Loucy (cell line): ENCODE results near the gene TSPYL2.

ENCODE experiments used
- H2AFZ ChIP-seq: fragments of 200-600 bp; sonication (generic); 2 replicates; pipeline ENCODE4 v1.6.0; 2016; ENCODE audit warnings: antibody characterized with exemption, mild to moderate bottlenecking, low read length, moderate library complexity
- H3F3A ChIP-seq: fragments of 200-600 bp; 2 replicates; pipeline ENCODE4 v1.6.0; 2016; ENCODE audit warnings: antibody characterized with exemption, low read depth, mild to moderate bottlenecking
- H3K27me3 ChIP-seq: fragments of 200-600 bp; sonication (generic); 2 replicates; pipeline ENCODE4 v1.6.1; 2014; ENCODE audit warnings: low read length, mild to moderate bottlenecking; ENCODE audit not compliant: insufficient read depth, poor library complexity, severe bottlenecking
- H3K36me3 ChIP-seq: fragments of 200-600 bp; sonication (generic); 2 replicates; pipeline ENCODE4 v1.6.1; 2016; ENCODE audit warnings: low read length; ENCODE audit not compliant: insufficient read depth
- H3K4me1 ChIP-seq: fragments of 200-600 bp; sonication (generic); 2 replicates; pipeline ENCODE4 v1.5.1; 2014; ENCODE audit warnings: low read length, mild to moderate bottlenecking; ENCODE audit not compliant: insufficient read depth, poor library complexity, severe bottlenecking
- H3K4me2 ChIP-seq: fragments of 200-600 bp; sonication (generic); 2 replicates; pipeline ENCODE4 v1.6.0; 2014; ENCODE audit warnings: antibody characterized with exemption, low read length, low read depth, mild to moderate bottlenecking; ENCODE audit not compliant: poor library complexity, severe bottlenecking
- H3K4me3 ChIP-seq: fragments of 200-600 bp; sonication (generic); 2 replicates; pipeline ENCODE4 v1.5.1; 2014; ENCODE audit warnings: low read length, mild to moderate bottlenecking, mixed read lengths; ENCODE audit not compliant: poor library complexity, severe bottlenecking
- H3K79me2 ChIP-seq: fragments of 200-600 bp; sonication (generic); 2 replicates; pipeline ENCODE4 v1.6.1; 2014; ENCODE audit warnings: low read length; ENCODE audit not compliant: insufficient read depth
- H3K9ac ChIP-seq: fragments of 200-600 bp; sonication (generic); 2 replicates; pipeline ENCODE4 v1.6.0; 2014; ENCODE audit warnings: mild to moderate bottlenecking, low read depth, low read length, moderate library complexity; ENCODE audit not compliant: poor library complexity, severe bottlenecking
- H3K9me2 ChIP-seq: fragments of 200-600 bp; sonication (generic); replicated peaks from 2 replicates; pipeline ENCODE4 v1.6.1; 2016; ENCODE audit warnings: low read depth, low read length, mixed read lengths
- H3K9me3 ChIP-seq: fragments of 200-600 bp; sonication (generic); 2 replicates; pipeline ENCODE4 v1.6.1; 2014; ENCODE audit warnings: mild to moderate bottlenecking, antibody characterized with exemption, low read length, low read depth; ENCODE audit not compliant: insufficient read depth
- H4K20me1 ChIP-seq: fragments of 200-600 bp; sonication (generic); 2 replicates; pipeline ENCODE4 v1.6.0; 2014; ENCODE audit warnings: antibody characterized with exemption, low read length, mild to moderate bottlenecking; ENCODE audit not compliant: insufficient read depth, poor library complexity, severe bottlenecking
- EZH2phosphoT487 ChIP-seq: fragments of 200-600 bp; IDR thresholded peaks from 2 replicates; pipeline ENCODE4 v1.6.1; 2018; ENCODE audit warnings: antibody characterized with exemption, mild to moderate bottlenecking, moderate library complexity, borderline replicate concordance
- TF ChIP-seq, protein P1 (sequence below): fragments of 200-600 bp; sonication (generic); conservative IDR thresholded peaks from 2 replicates; pipeline ENCODE4 v1.5.1; 2014; ENCODE audit warnings: mild to moderate bottlenecking, antibody characterized with exemption, low read length

TSPYL2 gene

DNA sequence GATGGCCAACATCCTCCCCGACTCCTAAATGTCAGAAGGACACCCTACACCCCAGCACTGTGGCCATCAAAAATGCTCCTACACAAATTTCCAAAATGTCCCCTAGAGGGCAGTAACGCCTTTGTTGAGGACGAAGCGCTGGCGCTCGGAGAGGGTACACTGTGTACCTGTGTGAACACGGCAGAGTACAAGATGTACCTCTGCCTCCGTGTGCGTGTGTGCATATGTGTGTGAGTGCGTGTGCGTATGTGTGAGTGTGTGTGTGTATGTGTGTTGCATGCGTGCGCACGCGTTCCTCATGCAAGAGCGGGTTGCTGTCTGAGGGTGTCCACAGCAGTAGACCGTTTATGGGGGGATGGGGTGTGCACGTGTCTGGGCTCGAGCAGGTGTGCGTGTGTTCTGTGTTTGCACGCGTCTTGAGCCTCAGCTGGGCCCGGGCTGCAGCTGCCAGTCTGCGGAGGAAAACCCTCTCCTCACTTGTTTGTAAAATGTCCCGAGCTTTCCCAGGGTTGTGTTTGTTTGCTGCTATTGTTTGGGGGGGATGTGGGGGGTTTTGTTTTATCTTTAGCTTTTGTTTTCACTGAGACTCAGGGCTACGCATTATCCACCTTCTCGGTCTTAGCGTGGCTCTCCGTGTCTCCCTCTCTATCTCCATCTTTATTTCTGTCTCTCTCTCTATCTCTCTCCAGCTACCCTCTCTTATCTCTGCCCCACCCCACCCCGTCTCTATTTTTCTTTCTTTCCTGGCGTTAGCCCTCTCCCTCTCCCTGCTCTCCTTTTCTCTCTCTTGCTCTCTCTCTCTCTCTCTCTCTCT is 10.4 kb upstream of the TSPYL2 start:
- H3K4me3 ChIP-seq: peak overlapping the region; percentile 80
- H3K9ac ChIP-seq: peak overlapping the region; percentile 70
- H2AFZ ChIP-seq: peak overlapping the region; percentile 82
- no peaks in the 10 kb centered on the region for H3K36me3 ChIP-seq
- TF ChIP-seq EZH2phosphoT487: no peak
- TF ChIP-seq, protein P1, sequence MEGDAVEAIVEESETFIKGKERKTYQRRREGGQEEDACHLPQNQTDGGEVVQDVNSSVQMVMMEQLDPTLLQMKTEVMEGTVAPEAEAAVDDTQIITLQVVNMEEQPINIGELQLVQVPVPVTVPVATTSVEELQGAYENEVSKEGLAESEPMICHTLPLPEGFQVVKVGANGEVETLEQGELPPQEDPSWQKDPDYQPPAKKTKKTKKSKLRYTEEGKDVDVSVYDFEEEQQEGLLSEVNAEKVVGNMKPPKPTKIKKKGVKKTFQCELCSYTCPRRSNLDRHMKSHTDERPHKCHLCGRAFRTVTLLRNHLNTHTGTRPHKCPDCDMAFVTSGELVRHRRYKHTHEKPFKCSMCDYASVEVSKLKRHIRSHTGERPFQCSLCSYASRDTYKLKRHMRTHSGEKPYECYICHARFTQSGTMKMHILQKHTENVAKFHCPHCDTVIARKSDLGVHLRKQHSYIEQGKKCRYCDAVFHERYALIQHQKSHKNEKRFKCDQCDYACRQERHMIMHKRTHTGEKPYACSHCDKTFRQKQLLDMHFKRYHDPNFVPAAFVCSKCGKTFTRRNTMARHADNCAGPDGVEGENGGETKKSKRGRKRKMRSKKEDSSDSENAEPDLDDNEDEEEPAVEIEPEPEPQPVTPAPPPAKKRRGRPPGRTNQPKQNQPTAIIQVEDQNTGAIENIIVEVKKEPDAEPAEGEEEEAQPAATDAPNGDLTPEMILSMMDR: peak; percentile 65
- H3K79me2 ChIP-seq: no peaks in the 10 kb centered on the region
- no peaks in the 10 kb centered on the region for H3K9me2 ChIP-seq
- H3K9me3 ChIP-seq: no peaks in the 10 kb centered on the region
- H3K4me2 ChIP-seq: peak overlapping the region; percentile 87
- no peaks in the 10 kb centered on the region for H3F3A ChIP-seq
- H4K20me1 ChIP-seq: no peaks in the 10 kb centered on the region
- H3K4me1 ChIP-seq: peaks cover 5% of the 10 kb centered on the region
- H3K27me3 ChIP-seq: no peaks in the 10 kb centered on the region

DNA sequence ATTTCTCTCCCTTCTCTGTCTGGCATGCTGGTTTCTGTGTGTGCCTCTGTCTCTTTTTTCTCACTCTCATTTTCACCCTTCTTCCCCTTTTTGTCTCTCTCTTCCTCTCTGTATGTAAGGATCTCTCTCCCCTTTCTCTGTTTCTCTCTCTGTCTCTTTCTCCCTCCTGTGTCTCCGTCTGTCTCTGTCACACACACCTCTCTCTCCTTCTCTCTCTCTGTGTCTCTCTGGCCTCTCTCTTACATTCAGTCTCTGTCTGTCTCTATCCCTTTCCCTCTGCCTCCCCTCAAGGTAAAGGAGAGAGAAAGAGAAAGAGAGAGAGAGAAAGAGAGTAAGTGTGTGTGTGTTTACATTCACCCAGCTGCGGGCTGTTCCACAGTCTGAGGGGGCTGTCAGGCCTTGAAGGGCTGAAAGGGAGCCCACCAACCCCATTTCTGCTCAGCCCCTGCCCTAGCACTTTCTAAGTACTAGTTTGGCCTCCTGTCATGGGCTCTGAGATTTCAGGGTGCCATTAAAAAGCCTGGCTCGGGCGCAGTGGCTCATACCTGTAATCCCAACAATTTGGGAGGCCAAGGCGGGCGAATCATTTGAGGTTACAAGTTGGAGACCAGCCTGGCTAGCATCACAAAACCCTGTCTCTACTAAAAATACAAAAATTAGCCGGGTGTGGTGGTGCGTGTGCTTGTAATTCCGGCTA is 9.6 kb upstream of the TSPYL2 start:
- H2AFZ ChIP-seq: peak overlapping the region; percentile 82
- peaks cover 5% of the 10 kb centered on the region for H3K4me1 ChIP-seq
- TF ChIP-seq EZH2phosphoT487: no peak
- TF ChIP-seq, protein P1: no peak
- peak overlapping the region; percentile 80 for H3K4me3 ChIP-seq
- H3K9me3 ChIP-seq: no peaks in the 10 kb centered on the region
- H3F3A ChIP-seq: no peaks in the 10 kb centered on the region
- peak overlapping the region; percentile 70 for H3K9ac ChIP-seq
- H3K4me2 ChIP-seq: peak overlapping the region; percentile 87
- H3K9me2 ChIP-seq: no peaks in the 10 kb centered on the region
- no peaks in the 10 kb centered on the region for H3K36me3 ChIP-seq
- no peaks in the 10 kb centered on the region for H4K20me1 ChIP-seq
- H3K27me3 ChIP-seq: no peaks in the 10 kb centered on the region
- no peaks in the 10 kb centered on the region for H3K79me2 ChIP-seq

DNA sequence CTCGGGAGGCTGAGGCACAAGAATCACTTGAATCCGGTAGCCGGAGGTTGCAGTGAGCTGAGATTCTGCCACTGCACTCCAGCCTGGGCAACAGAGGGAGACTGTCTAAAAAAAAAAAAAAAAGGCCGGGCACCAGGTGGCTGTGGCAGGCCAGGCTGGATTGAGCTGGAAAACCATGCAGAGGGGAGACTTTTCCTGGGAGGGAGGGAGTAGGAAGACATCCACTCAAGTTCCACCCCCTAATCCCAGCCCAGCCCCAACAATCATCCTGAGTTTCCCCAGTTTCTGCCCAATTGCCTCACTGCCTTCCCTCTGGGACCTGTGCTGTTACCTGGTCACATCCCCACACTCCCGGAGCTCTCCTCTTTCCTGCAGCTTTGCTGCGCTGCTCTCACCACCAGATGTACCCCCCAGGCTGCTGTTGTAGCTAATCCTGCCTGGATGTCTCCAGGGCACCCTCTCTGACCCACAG is 9.0 kb upstream of the TSPYL2 start:
- Histone ChIP-seq H3K9me2 (no peaks in the 10 kb centered on the region), H2AFZ (no peak overlapping the region; the same call in 1 of the 2 replicates), H3F3A (no peaks in the 10 kb centered on the region), H3K27me3 (no peaks in the 10 kb centered on the region), H3K4me1 (peaks cover 5% of the 10 kb centered on the region), H3K79me2 (no peaks in the 10 kb centered on the region), H4K20me1 (no peaks in the 10 kb centered on the region), H3K36me3 (no peaks in the 10 kb centered on the region), H3K4me2 (no peak overlapping the region), H3K9ac (no peak overlapping the region), H3K9me3 (no peaks in the 10 kb centered on the region), H3K4me3 (no peak overlapping the region)
- no peak for TF ChIP-seq EZH2phosphoT487
- TF ChIP-seq, protein P1: no peak
